ENCODE data around the gene ZFP36L1. TPM values are rescaled to one million over a fixed set of nuclear protein-coding genes. Genes with fewer than 3 reads are reported as not detected.

ZFP36L1 gene
- total and polyA plus RNA-seq, 7 donors: 45.4 to 225 (median 117) TPM

GRCh38 chr14:68756000-68756481 lies 36.8 kb downstream of the ZFP36L1 start:
- TF ChIP-seq CTCF (IDR thresholded peaks at IDR 0.05): no peak
- no peaks in the 10 kb centered on the region for H3K36me3 ChIP-seq (ENCODE audit: insufficient read depth in 1 of 2, low read depth in 1 of 2)
- no peak overlapping the region for H3K4me3 ChIP-seq
- DNase-seq: no peak
- no peaks in the 10 kb centered on the region for H3K9me3 ChIP-seq
- H3K27me3 ChIP-seq (ENCODE audit: insufficient read depth in 3 of 3, low read length in 2 of 3): no peaks in the 10 kb centered on the region
- no peak for ATAC-seq
- H3K4me1 ChIP-seq: peaks cover 9% of the 10 kb centered on the region
- no peak overlapping the region for H3K27ac ChIP-seq
- WGBS, 3 donors: 89 to 92% (median 89%) methylated on average over 7 of the region's 7 CpGs
- intact Hi-C loops (cut with DNase I): no loop called here

GRCh38 chr14:68755016-68755353 lies 37.9 kb downstream of the ZFP36L1 start:
- Histone ChIP-seq H3K4me1 (peaks cover 9% of the 10 kb centered on the region), H3K36me3 (ENCODE audit: insufficient read depth in 1 of 2, low read depth in 1 of 2) (no peaks in the 10 kb centered on the region), H3K9me3 (no peaks in the 10 kb centered on the region), H3K4me3 (no peak overlapping the region), H3K27ac (no peak overlapping the region), H3K27me3 (ENCODE audit: insufficient read depth in 3 of 3, low read length in 2 of 3) (no peaks in the 10 kb centered on the region)
- no peak for TF ChIP-seq CTCF (IDR thresholded peaks at IDR 0.05)
- intact Hi-C loops (cut with DNase I): no loop called here
- no peak for ATAC-seq
- DNase-seq: no peak
- WGBS, 3 donors: 94 to 97% (median 97%) methylated on average over 3 of the region's 3 CpGs

- WGBS, 3 donors: 63 to 65% (median 63%) methylated on average over 4 of the region's 4 CpGs
- ATAC-seq: no peak
- H3K4me3 ChIP-seq: no peak overlapping the region
- no peak overlapping the region for H3K27ac ChIP-seq
- no peaks in the 10 kb centered on the region for H3K9me3 ChIP-seq
- DNase-seq: no peak
- peaks cover 9% of the 10 kb centered on the region for H3K4me1 ChIP-seq
- H3K27me3 ChIP-seq (ENCODE audit: insufficient read depth in 3 of 3, low read length in 2 of 3): no peaks in the 10 kb centered on the region
- intact Hi-C loops (cut with DNase I): no loop called here
- TF ChIP-seq CTCF (IDR thresholded peaks at IDR 0.05): no peak
- H3K36me3 ChIP-seq (ENCODE audit: insufficient read depth in 1 of 2, low read depth in 1 of 2): no peaks in the 10 kb centered on the region
Observed at GRCh38 chr14:68753690-68754089, 39.2 kb downstream of the ZFP36L1 start.

- Histone ChIP-seq H3K27ac (peak overlapping the region; percentile 4), H3K27me3 (ENCODE audit: insufficient read depth in 3 of 3, low read length in 2 of 3) (no peaks in the 10 kb centered on the region), H3K36me3 (ENCODE audit: insufficient read depth in 1 of 2, low read depth in 1 of 2) (no peaks in the 10 kb centered on the region), H3K4me3 (no peak overlapping the region), H3K4me1 (peaks cover 7% of the 10 kb centered on the region), H3K9me3 (no peaks in the 10 kb centered on the region)
- ATAC-seq (no peak), DNase-seq (no peak)
- WGBS, 3 donors: 82 to 87% (median 86%) methylated on average over 6 of the region's 6 CpGs
- intact Hi-C loops (cut with DNase I): no loop called here
- no peak for TF ChIP-seq CTCF (IDR thresholded peaks at IDR 0.05)
Observed at GRCh38 chr14:68752271-68753006, 40.4 kb downstream of the ZFP36L1 start.
